Measurements from ENCODE around the gene RNF11. TPM values are rescaled to one million over a fixed set of nuclear protein-coding genes. Genes with fewer than 3 reads are reported as not detected.

Gene RNF11
- polyA plus RNA-seq, 1 donor from 2014 or later: 210 TPM

- Histone ChIP-seq H3K9ac (ENCODE audit: low read length) (no peak overlapping the region), H3K4me3 (ENCODE audit: low read length) (no peak overlapping the region), H3K36me3 (ENCODE audit: insufficient read depth, low read length) (no peaks in the 10 kb centered on the region), H3K79me2 (replicated peaks; ENCODE audit: insufficient read depth, low read length) (no peaks in the 10 kb centered on the region), H3K9me2 (ENCODE audit: insufficient read depth, low read length) (no peaks in the 10 kb centered on the region), H3K27ac (ENCODE audit: low read length) (no peak overlapping the region), H2AFZ (ENCODE audit: low read depth, low read length) (no peak overlapping the region), H4K20me1 (ENCODE audit: insufficient read depth) (no peaks in the 10 kb centered on the region), H3F3A (ENCODE audit: insufficient read depth, low read length, poor library complexity, severe bottlenecking) (no peaks in the 10 kb centered on the region), H3K9me3 (ENCODE audit: low read length) (peaks cover 4% of the 10 kb centered on the region), H3K27me3 (ENCODE audit: insufficient read depth, low read depth, low read length) (no peaks in the 10 kb centered on the region), H3K4me2 (ENCODE audit: low read length) (no peak overlapping the region)
- no peak for TF ChIP-seq EZH2 (IDR thresholded peaks at IDR 0.05; ENCODE audit: borderline replicate concordance, insufficient read depth, low read length, poor library complexity, severe bottlenecking)
- TF ChIP-seq CTCF (IDR thresholded peaks at IDR 0.05; ENCODE audit: poor library complexity, severe bottlenecking): no peak
- TF ChIP-seq RAD21 (conservative IDR thresholded peaks at IDR 0.05): no peak
- no peak for TF ChIP-seq MXI1 (conservative IDR thresholded peaks at IDR 0.05; ENCODE audit: poor library complexity, severe bottlenecking)
- no peak for TF ChIP-seq EP300 (conservative IDR thresholded peaks at IDR 0.05; ENCODE audit: poor library complexity, severe bottlenecking)
- TF ChIP-seq REST (IDR thresholded peaks at IDR 0.05; ENCODE audit: borderline replicate concordance): no peak
- no peak for TF ChIP-seq POLR2AphosphoS5 (IDR thresholded peaks at IDR 0.05)
- no peak for TF ChIP-seq TAF1 (IDR thresholded peaks at IDR 0.05; ENCODE audit: low read depth)
- no peak for TF ChIP-seq SMC3 (conservative IDR thresholded peaks at IDR 0.05; ENCODE audit: poor library complexity)
Measured at GRCh38 chr1:51301152-51301843, 65.2 kb downstream of the RNF11 start.

GRCh38 chr1:51301844-51302162, 65.7 kb downstream of the RNF11 start:
- H4K20me1 ChIP-seq (ENCODE audit: insufficient read depth): no peaks in the 10 kb centered on the region
- TF ChIP-seq POLR2AphosphoS5 (IDR thresholded peaks at IDR 0.05): no peak
- TF ChIP-seq RAD21 (conservative IDR thresholded peaks at IDR 0.05): no peak
- TF ChIP-seq CTCF (IDR thresholded peaks at IDR 0.05; ENCODE audit: poor library complexity, severe bottlenecking): no peak
- no peak for TF ChIP-seq EP300 (conservative IDR thresholded peaks at IDR 0.05; ENCODE audit: poor library complexity, severe bottlenecking)
- TF ChIP-seq MXI1 (conservative IDR thresholded peaks at IDR 0.05; ENCODE audit: poor library complexity, severe bottlenecking): no peak
- TF ChIP-seq SMC3 (conservative IDR thresholded peaks at IDR 0.05; ENCODE audit: poor library complexity): no peak
- no peak for TF ChIP-seq EZH2 (IDR thresholded peaks at IDR 0.05; ENCODE audit: borderline replicate concordance, insufficient read depth, low read length, poor library complexity, severe bottlenecking)
- no peak for TF ChIP-seq TAF1 (IDR thresholded peaks at IDR 0.05; ENCODE audit: low read depth)
- no peak for TF ChIP-seq REST (IDR thresholded peaks at IDR 0.05; ENCODE audit: borderline replicate concordance)

More at GRCh38 chr1:51301844-51302162, 65.7 kb downstream of the RNF11 start:
- Histone ChIP-seq H3F3A (ENCODE audit: insufficient read depth, low read length, poor library complexity, severe bottlenecking) (no peaks in the 10 kb centered on the region), H3K4me2 (ENCODE audit: low read length) (no peak overlapping the region), H3K4me3 (ENCODE audit: low read length) (no peak overlapping the region), H3K9ac (ENCODE audit: low read length) (no peak overlapping the region), H2AFZ (ENCODE audit: low read depth, low read length) (no peak overlapping the region), H3K9me2 (ENCODE audit: insufficient read depth, low read length) (no peaks in the 10 kb centered on the region), H3K36me3 (ENCODE audit: insufficient read depth, low read length) (no peaks in the 10 kb centered on the region), H3K79me2 (replicated peaks; ENCODE audit: insufficient read depth, low read length) (no peaks in the 10 kb centered on the region), H3K9me3 (ENCODE audit: low read length) (peaks cover 4% of the 10 kb centered on the region), H3K27ac (ENCODE audit: low read length) (no peak overlapping the region), H3K27me3 (ENCODE audit: insufficient read depth, low read depth, low read length) (no peaks in the 10 kb centered on the region)
